Breast epithelium (tissue), 3 donors: ENCODE results near the gene GDPD5.

Experiments
- POLR2A ChIP-seq: fragments of 450-650 bp; IDR thresholded peaks from one replicate; pipeline ENCODE4 v1.6.1; 2016; ENCODE audit warnings: antibody characterized with exemption, mild to moderate bottlenecking, moderate library complexity
- TF ChIP-seq, protein P1 (sequence below), 3 donors: fragments of 450-650 bp; IDR thresholded peaks; one replicate each; pipeline ENCODE4 v1.5.1; 2016 to 2017; ENCODE audit warnings: antibody characterized with exemption in 3 of 3, mild to moderate bottlenecking in 3 of 3, moderate library complexity in 3 of 3

DNA sequence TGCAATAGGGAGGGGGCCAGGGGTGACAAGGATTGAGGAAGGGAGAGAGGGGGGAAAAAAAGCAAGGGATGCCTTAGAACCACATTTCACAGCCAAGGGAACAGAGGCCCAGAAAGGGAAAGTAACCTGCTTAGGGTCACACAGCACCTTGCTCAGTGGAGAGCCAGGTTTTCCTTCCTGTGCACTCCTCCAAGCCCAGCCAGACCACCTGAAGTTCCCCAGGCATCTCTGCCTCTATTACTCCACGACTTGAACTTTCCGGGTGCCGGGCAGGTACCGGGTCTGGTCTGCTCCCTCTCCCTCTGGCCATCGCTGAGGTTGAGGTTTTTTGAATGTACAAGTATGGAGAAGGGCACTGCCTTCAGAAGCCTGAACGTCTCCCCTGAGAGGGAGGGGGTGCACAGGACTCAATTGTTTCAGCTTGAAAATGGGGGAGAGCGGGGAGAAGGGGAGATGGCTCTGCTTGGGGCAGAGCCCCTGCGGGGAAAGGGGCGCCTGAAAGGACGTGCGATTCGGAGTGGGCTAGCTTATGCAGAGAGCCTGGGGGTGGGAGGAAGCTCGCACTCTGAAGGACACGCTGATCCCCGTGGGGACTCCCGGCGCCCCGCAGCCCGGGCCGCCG is 35.8 kb upstream of the GDPD5 start:
- TF ChIP-seq POLR2A = no peak
- TF ChIP-seq, protein P1, sequence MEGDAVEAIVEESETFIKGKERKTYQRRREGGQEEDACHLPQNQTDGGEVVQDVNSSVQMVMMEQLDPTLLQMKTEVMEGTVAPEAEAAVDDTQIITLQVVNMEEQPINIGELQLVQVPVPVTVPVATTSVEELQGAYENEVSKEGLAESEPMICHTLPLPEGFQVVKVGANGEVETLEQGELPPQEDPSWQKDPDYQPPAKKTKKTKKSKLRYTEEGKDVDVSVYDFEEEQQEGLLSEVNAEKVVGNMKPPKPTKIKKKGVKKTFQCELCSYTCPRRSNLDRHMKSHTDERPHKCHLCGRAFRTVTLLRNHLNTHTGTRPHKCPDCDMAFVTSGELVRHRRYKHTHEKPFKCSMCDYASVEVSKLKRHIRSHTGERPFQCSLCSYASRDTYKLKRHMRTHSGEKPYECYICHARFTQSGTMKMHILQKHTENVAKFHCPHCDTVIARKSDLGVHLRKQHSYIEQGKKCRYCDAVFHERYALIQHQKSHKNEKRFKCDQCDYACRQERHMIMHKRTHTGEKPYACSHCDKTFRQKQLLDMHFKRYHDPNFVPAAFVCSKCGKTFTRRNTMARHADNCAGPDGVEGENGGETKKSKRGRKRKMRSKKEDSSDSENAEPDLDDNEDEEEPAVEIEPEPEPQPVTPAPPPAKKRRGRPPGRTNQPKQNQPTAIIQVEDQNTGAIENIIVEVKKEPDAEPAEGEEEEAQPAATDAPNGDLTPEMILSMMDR (IDR thresholded peaks at IDR 0.05) = no peak
